ENCODE results near the gene AP1B1.

DNA sequence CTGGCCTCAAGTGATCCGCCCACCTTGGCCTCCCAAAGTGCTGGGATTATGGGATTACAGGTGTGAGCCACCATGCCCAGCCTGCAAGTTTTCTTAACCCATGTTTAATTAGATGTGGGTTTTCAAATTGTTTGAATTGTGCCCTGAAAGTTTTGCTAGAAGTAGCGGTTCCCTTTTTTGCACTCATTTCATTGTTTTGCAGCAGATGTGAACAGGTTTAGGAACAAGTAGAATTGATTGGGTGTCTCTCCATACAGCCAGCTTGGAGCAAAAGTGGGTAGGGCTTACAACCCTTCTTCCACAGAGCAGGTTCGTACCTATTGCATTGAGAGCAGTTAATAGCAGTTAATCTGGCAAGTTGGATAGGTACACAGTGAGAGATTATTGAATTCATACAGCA, 104.2 kb downstream of the AP1B1 start:
- no peak for TF ChIP-seq POLR2A (IDR thresholded peaks at IDR 0.05)
- TF ChIP-seq, protein P1, sequence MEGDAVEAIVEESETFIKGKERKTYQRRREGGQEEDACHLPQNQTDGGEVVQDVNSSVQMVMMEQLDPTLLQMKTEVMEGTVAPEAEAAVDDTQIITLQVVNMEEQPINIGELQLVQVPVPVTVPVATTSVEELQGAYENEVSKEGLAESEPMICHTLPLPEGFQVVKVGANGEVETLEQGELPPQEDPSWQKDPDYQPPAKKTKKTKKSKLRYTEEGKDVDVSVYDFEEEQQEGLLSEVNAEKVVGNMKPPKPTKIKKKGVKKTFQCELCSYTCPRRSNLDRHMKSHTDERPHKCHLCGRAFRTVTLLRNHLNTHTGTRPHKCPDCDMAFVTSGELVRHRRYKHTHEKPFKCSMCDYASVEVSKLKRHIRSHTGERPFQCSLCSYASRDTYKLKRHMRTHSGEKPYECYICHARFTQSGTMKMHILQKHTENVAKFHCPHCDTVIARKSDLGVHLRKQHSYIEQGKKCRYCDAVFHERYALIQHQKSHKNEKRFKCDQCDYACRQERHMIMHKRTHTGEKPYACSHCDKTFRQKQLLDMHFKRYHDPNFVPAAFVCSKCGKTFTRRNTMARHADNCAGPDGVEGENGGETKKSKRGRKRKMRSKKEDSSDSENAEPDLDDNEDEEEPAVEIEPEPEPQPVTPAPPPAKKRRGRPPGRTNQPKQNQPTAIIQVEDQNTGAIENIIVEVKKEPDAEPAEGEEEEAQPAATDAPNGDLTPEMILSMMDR (IDR thresholded peaks at IDR 0.05) = no peak

All from body of pancreas (tissue), 4 donors.